Measurements from ENCODE around the gene GLRX.

DNA sequence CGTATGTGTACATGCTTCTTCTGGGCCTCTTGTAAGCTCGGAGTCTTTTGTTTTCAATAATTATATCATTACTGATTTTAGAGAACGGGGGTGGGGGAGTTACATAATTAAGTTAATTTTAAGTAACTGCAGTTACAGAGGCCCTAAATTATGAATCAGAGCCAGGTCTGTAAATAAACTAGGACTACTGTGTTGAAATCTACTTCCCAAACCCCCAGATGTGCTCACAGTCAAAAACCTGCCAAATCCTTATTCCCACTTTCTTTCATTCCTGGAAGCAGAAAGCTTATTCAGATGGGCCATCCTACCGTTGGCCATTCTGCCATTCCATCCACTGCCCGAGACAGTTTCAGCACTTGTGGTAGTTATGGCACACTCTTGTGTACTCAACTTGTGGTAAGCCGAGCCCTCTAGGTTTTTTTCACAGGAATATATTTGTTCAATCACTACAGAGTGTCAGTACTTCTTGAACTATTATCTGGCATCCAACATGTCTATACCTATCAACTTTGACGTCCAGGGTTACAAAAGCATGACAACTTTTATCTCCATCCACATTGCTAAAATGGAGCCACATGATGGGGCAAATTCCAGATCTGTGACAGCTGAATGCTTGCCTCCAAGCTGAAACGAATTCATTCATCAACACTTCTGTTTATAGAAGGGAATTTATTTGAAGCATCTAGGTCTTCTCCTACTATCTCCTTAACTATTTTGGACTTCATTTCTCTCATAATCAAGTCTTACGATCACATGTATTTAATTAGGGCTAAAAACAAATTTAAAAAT lies 37.8 kb downstream of the GLRX start:
- TF ChIP-seq, protein P1, sequence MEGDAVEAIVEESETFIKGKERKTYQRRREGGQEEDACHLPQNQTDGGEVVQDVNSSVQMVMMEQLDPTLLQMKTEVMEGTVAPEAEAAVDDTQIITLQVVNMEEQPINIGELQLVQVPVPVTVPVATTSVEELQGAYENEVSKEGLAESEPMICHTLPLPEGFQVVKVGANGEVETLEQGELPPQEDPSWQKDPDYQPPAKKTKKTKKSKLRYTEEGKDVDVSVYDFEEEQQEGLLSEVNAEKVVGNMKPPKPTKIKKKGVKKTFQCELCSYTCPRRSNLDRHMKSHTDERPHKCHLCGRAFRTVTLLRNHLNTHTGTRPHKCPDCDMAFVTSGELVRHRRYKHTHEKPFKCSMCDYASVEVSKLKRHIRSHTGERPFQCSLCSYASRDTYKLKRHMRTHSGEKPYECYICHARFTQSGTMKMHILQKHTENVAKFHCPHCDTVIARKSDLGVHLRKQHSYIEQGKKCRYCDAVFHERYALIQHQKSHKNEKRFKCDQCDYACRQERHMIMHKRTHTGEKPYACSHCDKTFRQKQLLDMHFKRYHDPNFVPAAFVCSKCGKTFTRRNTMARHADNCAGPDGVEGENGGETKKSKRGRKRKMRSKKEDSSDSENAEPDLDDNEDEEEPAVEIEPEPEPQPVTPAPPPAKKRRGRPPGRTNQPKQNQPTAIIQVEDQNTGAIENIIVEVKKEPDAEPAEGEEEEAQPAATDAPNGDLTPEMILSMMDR (IDR thresholded peaks at IDR 0.05; ENCODE audit: low read length): no peak
- TF ChIP-seq EZH2 (IDR thresholded peaks at IDR 0.05; ENCODE audit: borderline replicate concordance, low read length): no peak
